H9 (cell line): ENCODE data around the gene EPS8. TPM values are rescaled to one million over a fixed set of nuclear protein-coding genes. Genes with fewer than 3 reads are reported as not detected.

Experiments
- DNase-seq: peaks from one replicate; pipeline ENCODE4 v3.0.0-alpha.2; 2017
- H2AFZ ChIP-seq: one replicate; pipeline ENCODE4 v1.6.1; 2013; ENCODE audit warnings: mild to moderate bottlenecking, low read length, control low read depth, moderate library complexity
- H2AK5ac ChIP-seq: 2 replicates; pipeline ENCODE4 v1.6.1; 2013; ENCODE audit warnings: low read length, control low read depth, mixed read lengths; ENCODE audit not compliant: insufficient read length
- H2BK120ac ChIP-seq: one replicate; pipeline ENCODE4 v1.6.1; 2013; ENCODE audit warnings: low read depth, mild to moderate bottlenecking, low read length, control low read depth, inconsistent platforms; ENCODE audit not compliant: poor library complexity, severe bottlenecking
- H2BK12ac ChIP-seq: 2 replicates; pipeline ENCODE4 v1.6.1; 2013; ENCODE audit warnings: low read length, control low read depth, mixed read lengths, low read depth; ENCODE audit not compliant: insufficient read length
- H2BK15ac ChIP-seq: 2 replicates; pipeline ENCODE4 v1.6.1; 2013; ENCODE audit warnings: low read depth, low read length, control low read depth
- H2BK20ac ChIP-seq: one replicate; pipeline ENCODE4 v1.6.1; 2013; ENCODE audit warnings: low read depth, mild to moderate bottlenecking, low read length, control low read depth, inconsistent platforms; ENCODE audit not compliant: poor library complexity, severe bottlenecking
- H2BK5ac ChIP-seq: 2 replicates; pipeline ENCODE4 v1.6.1; 2013; ENCODE audit warnings: low read length, control low read depth, mixed read lengths; ENCODE audit not compliant: insufficient read length
- H3K14ac ChIP-seq: 2 replicates; pipeline ENCODE4 v1.6.1; 2013; ENCODE audit warnings: low read length, control low read depth; ENCODE audit not compliant: insufficient read depth
- H3K18ac ChIP-seq: 2 replicates; pipeline ENCODE4 v1.6.1; 2013; ENCODE audit warnings: low read depth, mild to moderate bottlenecking, mixed read lengths, low read length, control low read depth; ENCODE audit not compliant: insufficient read length
- H3K23ac ChIP-seq: 2 replicates; pipeline ENCODE4 v1.6.1; 2013; ENCODE audit warnings: low read length, control low read depth, mixed read lengths, low read depth; ENCODE audit not compliant: insufficient read length
- H3K23me2 ChIP-seq: 2 replicates; pipeline ENCODE4 v1.6.1; 2013; ENCODE audit warnings: low read depth, mild to moderate bottlenecking, mixed read lengths, low read length, control low read depth; ENCODE audit not compliant: insufficient read length, poor library complexity, severe bottlenecking
- H3K27ac ChIP-seq: 2 replicates; pipeline ENCODE4 v1.5.1; 2013; ENCODE audit warnings: low read length, control low read depth, mixed read lengths, low read depth; ENCODE audit not compliant: insufficient read length
- H3K27me3 ChIP-seq: 2 replicates; pipeline ENCODE4 v1.6.1; 2013; ENCODE audit warnings: low read length, control low read depth, inconsistent platforms; ENCODE audit not compliant: insufficient read depth
- H3K4ac ChIP-seq: 2 replicates; pipeline ENCODE4 v1.6.1; 2013; ENCODE audit warnings: low read depth, mild to moderate bottlenecking, control low read depth, inconsistent platforms, low read length, moderate library complexity
- H3K4me1 ChIP-seq: 2 replicates; pipeline ENCODE4 v1.6.1; 2013; ENCODE audit warnings: low read length, control low read depth, inconsistent platforms; ENCODE audit not compliant: insufficient read depth
- H3K4me2 ChIP-seq: 2 replicates; pipeline ENCODE4 v1.6.1; 2013; ENCODE audit warnings: low read length, control low read depth, mixed read lengths; ENCODE audit not compliant: insufficient read length, insufficient read depth
- H3K56ac ChIP-seq: 2 replicates; pipeline ENCODE4 v1.6.1; 2013; ENCODE audit warnings: low read depth, mild to moderate bottlenecking, mixed read lengths, low read length, control low read depth; ENCODE audit not compliant: insufficient read length
- H3K79me1 ChIP-seq: 2 replicates; pipeline ENCODE4 v1.6.1; 2013; ENCODE audit warnings: low read depth, mild to moderate bottlenecking, moderate library complexity, low read length, control low read depth, inconsistent platforms; ENCODE audit not compliant: insufficient read depth, poor library complexity, severe bottlenecking
- H3K79me2 ChIP-seq: 2 replicates; pipeline ENCODE4 v1.6.1; 2013; ENCODE audit warnings: low read length, control low read depth, inconsistent platforms; ENCODE audit not compliant: insufficient read depth
- H3K9ac ChIP-seq: 2 replicates; pipeline ENCODE4 v1.6.1; 2013; ENCODE audit warnings: low read length, control low read depth, mixed read lengths; ENCODE audit not compliant: insufficient read length; ENCODE audit errors: extremely low read depth
- H3K9me3 ChIP-seq: one replicate; pipeline ENCODE4 v1.6.1; 2013; ENCODE audit warnings: low read depth, low read length, inconsistent platforms; ENCODE audit not compliant: control insufficient read depth
- H3T11ph ChIP-seq: one replicate; pipeline ENCODE4 v1.6.1; 2013; ENCODE audit warnings: mild to moderate bottlenecking, low read length, control low read depth, inconsistent platforms
- H4K20me1 ChIP-seq: one replicate; pipeline ENCODE4 v1.6.1; 2013; ENCODE audit not compliant: control insufficient read depth, insufficient read length, insufficient read depth
- H4K5ac ChIP-seq: 2 replicates; pipeline ENCODE4 v1.6.1; 2013; ENCODE audit warnings: low read depth, mild to moderate bottlenecking, mixed read lengths, low read length, control low read depth; ENCODE audit not compliant: insufficient read length
- H4K8ac ChIP-seq: replicated peaks from 2 replicates; pipeline ENCODE4 v1.6.1; 2013; ENCODE audit warnings: low read length, control low read depth, mixed read lengths, low read depth; ENCODE audit not compliant: insufficient read length
- H4K91ac ChIP-seq: 2 replicates; pipeline ENCODE4 v1.6.1; 2013; ENCODE audit warnings: low read depth, mild to moderate bottlenecking, moderate library complexity, mixed read lengths, low read length, control low read depth; ENCODE audit not compliant: insufficient read length
- H3K27ac Mint-ChIP-seq, 3 experiments: 2 replicates in 2 of 3; 3 replicates in 1 of 3; pipeline ENCODE4 v1.8.0; 2020 to 2021; ENCODE audit warnings: mixed read lengths in 3 of 3, mild to moderate bottlenecking in 1 of 3, moderate library complexity in 1 of 3
- H3K27me3 Mint-ChIP-seq: 2 replicates; pipeline ENCODE4 v1.8.0; 2021; ENCODE audit warnings: low read depth, mild to moderate bottlenecking, moderate library complexity, mixed read lengths
- H3K36me3 Mint-ChIP-seq, 3 experiments: 2 replicates in 2 of 3; 3 replicates in 1 of 3; pipeline ENCODE4 v1.8.0; 2020 to 2021; ENCODE audit warnings: low read depth in 3 of 3, mixed read lengths in 3 of 3; ENCODE audit not compliant: insufficient read depth in 1 of 3
- H3K4me1 Mint-ChIP-seq, 2 experiments: 2 replicates each; pipeline ENCODE4 v1.8.0; 2020; ENCODE audit warnings: mixed read lengths in 2 of 2
- H3K4me3 Mint-ChIP-seq, 2 experiments: 2 replicates in 1 of 2; 3 replicates in 1 of 2; pipeline ENCODE4 v1.8.0; 2020 to 2021; ENCODE audit warnings: mild to moderate bottlenecking in 2 of 2, mixed read lengths in 2 of 2, moderate library complexity in 1 of 2
- H3K9me3 Mint-ChIP-seq, 2 experiments: 2 replicates in 1 of 2; 3 replicates in 1 of 2; pipeline ENCODE4 v1.8.0; 2020; ENCODE audit warnings: mild to moderate bottlenecking in 2 of 2, mixed read lengths in 2 of 2, moderate library complexity in 1 of 2
- CTCF ChIP-seq: fragments of 200-600 bp; sonication (generic); conservative IDR thresholded peaks from 3 replicates; pipeline ENCODE4 v1.8.0; 2021; ENCODE audit warnings: antibody characterized with exemption, mild to moderate bottlenecking
- WGBS: extraction: QIAGEN DNeasy Blood & Tissue Kit; methylation state at CpG from one replicate; pipeline ENCODE4 v1.1.7; 2013; ENCODE audit warnings: missing lambda C conversion rate, low lambda C conversion rate, mixed read lengths; ENCODE audit not compliant: insufficient read length; ENCODE audit errors: extremely low coverage; 5-methylcytosine and 5-hydroxymethylcytosine counted together
- total RNA-seq: library from RNA; stranded (reverse); gene quantifications from 2 replicates; pipeline ENCODE4 v1.2.1, GENCODE V29; 2021

Gene EPS8
- total RNA-seq, 1 experiment from 2014 or later = 2.2 TPM

- Histone ChIP-seq H4K20me1 (no peaks in the 10 kb centered on the region), H4K5ac (no peak overlapping the region), H2BK15ac (no peak overlapping the region), H2BK5ac (no peak overlapping the region), H2AK5ac (no peak overlapping the region), H3K79me2 (no peaks in the 10 kb centered on the region), H3K27ac (no peak overlapping the region), H3K23ac (no peak overlapping the region), H3K4me2 (no peak overlapping the region), H3K9me3 (no peaks in the 10 kb centered on the region), H3K4me1 (no peaks in the 10 kb centered on the region; the same call in 1 of the 2 replicates), H2BK20ac (no peak overlapping the region), H4K8ac (no peak overlapping the region), H2BK12ac (no peak overlapping the region), H3K23me2 (no peaks in the 10 kb centered on the region), H3T11ph (no peak overlapping the region), H3K9ac (no peak overlapping the region), H3K27me3 (no peaks in the 10 kb centered on the region), H3K56ac (no peak overlapping the region), H2AFZ (no peak overlapping the region), H4K91ac (no peak overlapping the region), H2BK120ac (no peak overlapping the region), H3K4ac (no peak overlapping the region), H3K18ac (no peak overlapping the region), H3K79me1 (no peaks in the 10 kb centered on the region), H3K14ac (no peak overlapping the region)
- H3K9me3 Mint-ChIP-seq = no peaks in the 10 kb centered on the region
- no peak for DNase-seq
- no CpG with 5 or more reads among the region's 3 CpGs for WGBS
- H3K36me3 Mint-ChIP-seq = no peaks in the 10 kb centered on the region
- no peaks in the 10 kb centered on the region for H3K27me3 Mint-ChIP-seq
- no peak overlapping the region for H3K4me3 Mint-ChIP-seq
- peaks cover 2% of the 10 kb centered on the region in 2 experiments; a peak in 3 of 4 replicates for H3K4me1 Mint-ChIP-seq
- TF ChIP-seq CTCF = no peak
- H3K27ac Mint-ChIP-seq = no peak overlapping the region
Measured at GRCh38 chr12:15778126-15778525, 11.1 kb downstream of the EPS8 start.
